K562 (cell line): Measurements from ENCODE around the gene FARSA. TPM values are rescaled to one million over a fixed set of nuclear protein-coding genes. Genes with fewer than 3 reads are reported as not detected.

Source experiments
- ARID4B ChIP-seq: sonication (generic); formaldehyde crosslinking; IDR thresholded peaks from 2 replicates; pipeline ENCODE4 v1.8.0; 2022; ENCODE audit warnings: mild to moderate bottlenecking, missing genetic modification reagents
- ATF2 ChIP-seq: sonication (generic); formaldehyde crosslinking; IDR thresholded peaks from 2 replicates; pipeline ENCODE4 v1.8.1; 2022; ENCODE audit warnings: missing genetic modification reagents
- DMBX1 ChIP-seq: fragments of 250-450 bp; sonication (Bioruptor Pico); IDR thresholded peaks from 2 replicates; pipeline ENCODE4 v1.8.0; 2022; ENCODE audit warnings: inconsistent platforms, mild to moderate bottlenecking, moderate library complexity, borderline replicate concordance
- HDAC1 ChIP-seq, 2 experiments: fragments of 450-650 bp; IDR thresholded peaks; 2 replicates each; pipeline ENCODE4 v1.6.1; 2016 to 2017; ENCODE audit warnings: inconsistent platforms in 1 of 2, mild to moderate bottlenecking in 1 of 2, moderate library complexity in 1 of 2
- HMGN3 ChIP-seq: IDR thresholded peaks from 2 replicates; pipeline ENCODE4 v1.6.1; 2011; ENCODE audit warnings: borderline replicate concordance, low read depth, mild to moderate bottlenecking, mixed read lengths, low read length; ENCODE audit not compliant: insufficient read length; ENCODE audit errors: extremely low read depth
- KDM1A ChIP-seq, 2 experiments: fragments of 450-650 bp; IDR thresholded peaks; 2 replicates each; pipeline ENCODE4 v1.6.1; 2016; ENCODE audit warnings: mild to moderate bottlenecking in 2 of 2
- MLLT1 ChIP-seq, 2 experiments: fragments of 450-650 bp; IDR thresholded peaks; 2 replicates each; pipeline ENCODE4 v1.6.1; 2016
- MTA1 ChIP-seq: fragments of 450-650 bp; IDR thresholded peaks from 2 replicates; pipeline ENCODE4 v1.6.1; 2017; ENCODE audit warnings: borderline replicate concordance
- PHF8 ChIP-seq: fragments of 200-600 bp; sonication (generic); IDR thresholded peaks from 2 replicates; pipeline ENCODE4 v1.6.1; 2012; ENCODE audit warnings: mixed run types, mild to moderate bottlenecking, inconsistent platforms, low read length, moderate library complexity, borderline replicate concordance
- POLR2B ChIP-seq: fragments of 450-650 bp; IDR thresholded peaks from 2 replicates; pipeline ENCODE4 v1.6.1; 2018; ENCODE audit warnings: low read depth; ENCODE audit not compliant: partially characterized antibody
- SMARCA4 ChIP-seq: fragments of 450-650 bp; IDR thresholded peaks from 2 replicates; pipeline ENCODE4 v1.6.1; 2016
- ZNF589 ChIP-seq: fragments of 200-800 bp; sonication (Bioruptor generic); IDR thresholded peaks from 2 replicates; pipeline ENCODE4 v1.6.1; 2016; ENCODE audit warnings: low read depth, missing genetic modification characterization, missing compliant biosample characterization
- polyA plus RNA-seq, 8 experiments: library from polyadenylated mRNA; depleted of rRNA in 4 of 8; stranded (reverse) in 5 of 8; unstranded in 3 of 8; fragments of >200 nt; fragmentation: Nextera tagmentation in 2 of 8; fragmentation: Illumina TruSeq in 1 of 8; extraction: Ambion mirVana in 2 of 8; extraction: Trizol in 1 of 8; gene quantifications; 2 replicates each; pipeline versions ENCODE4 v1.2.1 to v1.2.3, GENCODE V29; 2011 to 2014; ENCODE audit warnings: inconsistent platforms in 1 of 8, missing spikeins in 1 of 8
- total RNA-seq, 7 experiments: library from RNA; depleted of rRNA in 6 of 7; stranded (reverse); fragments of >200 nt in 6 of 7; fragmentation: Illumina TruSeq in 2 of 7; extraction: Trizol in 2 of 7; gene quantifications; 2 replicates each; pipeline versions ENCODE4 v1.2.1 to v1.2.3, GENCODE V29; 2011 to 2021; ENCODE audit warnings: low replicate concordance in 1 of 7
- TF ChIP-seq, protein P1 (sequence below): fragments of 250-450 bp; sonication (Bioruptor Pico); IDR thresholded peaks from 2 replicates; pipeline ENCODE4 v1.5.0; 2021; ENCODE audit warnings: mild to moderate bottlenecking, moderate library complexity
- TF ChIP-seq, protein P2 (sequence below): fragments of 450-650 bp; IDR thresholded peaks from 2 replicates; pipeline ENCODE4 v1.6.1; 2016; ENCODE audit warnings: low read depth, mild to moderate bottlenecking, moderate library complexity

FARSA gene
- total and polyA plus RNA-seq, 9 of the 15 experiments (the other 6 are each of a cell fraction or from before 2014, with no cell fraction given) = 25.2 to 237 (median 89.6) TPM

- TF ChIP-seq ARID4B (CRISPR knock-in tag) (peak; percentile 36; the same call in 1 of the 2 replicates), ATF2 (no peak), HDAC1 (IDR thresholded peaks at IDR 0.05) (peak in 1 of 2 experiments; percentile 25; a peak in 1 of 4 replicates), KDM1A (IDR thresholded peaks at IDR 0.05) (peak in 1 of 2 experiments; percentile 84; a peak in 2 of 4 replicates), ZNF589 (peak; percentile 33; the same call in 1 of the 2 replicates), HMGN3 (peak; percentile 78), MLLT1 (IDR thresholded peaks at IDR 0.05) (peak in 1 of 2 experiments; percentile 63; a peak in 2 of 4 replicates), POLR2B (peak; percentile 83), MTA1 (peak; percentile 52; the same call in 1 of the 2 replicates), PHF8 (peak; percentile 60; the same call in 1 of the 2 replicates), SMARCA4 (peak; percentile 83), DMBX1 (peak; percentile 39)
- TF ChIP-seq, protein P1, sequence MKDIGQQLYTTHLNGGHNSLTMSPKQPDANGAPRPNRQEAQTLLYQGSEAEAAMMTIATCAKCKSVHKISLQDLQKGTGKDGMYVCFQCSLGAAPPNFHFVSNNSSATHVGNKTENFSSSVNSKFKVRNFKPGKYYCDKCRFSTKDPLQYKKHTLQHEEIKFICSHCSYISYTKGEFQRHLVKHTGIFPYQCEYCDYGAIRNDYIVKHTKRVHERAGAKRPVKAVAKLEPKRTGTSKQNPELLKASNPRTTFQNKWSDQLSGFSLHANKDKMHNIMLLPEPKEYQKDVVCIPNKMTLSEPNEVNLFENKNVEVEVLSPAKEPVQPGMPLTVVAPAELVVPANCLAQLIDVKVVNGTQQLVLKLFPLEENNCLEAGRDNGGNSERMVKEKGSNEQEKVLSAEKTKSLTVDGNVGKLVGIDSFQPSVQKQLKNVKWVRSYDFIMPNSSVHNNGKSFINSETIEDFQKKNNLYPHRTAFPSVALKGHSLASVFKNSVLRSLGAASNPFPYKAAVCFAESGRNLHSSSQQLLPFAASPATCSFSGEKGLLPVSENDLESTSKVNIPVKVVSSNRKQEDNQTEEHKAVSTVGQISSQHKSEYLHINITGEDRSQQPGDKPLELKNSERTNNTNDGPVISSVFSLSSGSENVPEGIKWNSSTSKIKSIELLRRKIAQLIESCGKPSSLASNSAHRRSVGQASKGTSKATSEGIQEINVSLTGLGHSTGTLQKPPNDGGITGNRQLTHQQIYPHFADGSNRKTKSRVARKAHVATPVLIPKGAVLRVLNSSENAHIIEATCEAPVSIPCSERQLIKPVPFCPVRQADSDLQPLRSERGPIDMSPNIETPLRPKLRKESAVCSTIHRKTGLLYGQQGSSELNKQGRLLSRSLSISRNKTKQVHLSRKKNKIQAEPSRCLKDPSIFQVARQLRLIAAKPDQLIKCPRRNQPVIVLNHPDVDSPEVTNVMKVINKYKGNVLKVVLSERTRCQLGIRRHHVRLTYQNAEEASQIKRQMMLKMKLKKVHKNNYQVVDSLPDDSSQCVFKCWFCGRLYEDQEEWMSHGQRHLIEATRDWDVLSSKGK (CRISPR knock-in tag) = no peak
- TF ChIP-seq, protein P2, sequence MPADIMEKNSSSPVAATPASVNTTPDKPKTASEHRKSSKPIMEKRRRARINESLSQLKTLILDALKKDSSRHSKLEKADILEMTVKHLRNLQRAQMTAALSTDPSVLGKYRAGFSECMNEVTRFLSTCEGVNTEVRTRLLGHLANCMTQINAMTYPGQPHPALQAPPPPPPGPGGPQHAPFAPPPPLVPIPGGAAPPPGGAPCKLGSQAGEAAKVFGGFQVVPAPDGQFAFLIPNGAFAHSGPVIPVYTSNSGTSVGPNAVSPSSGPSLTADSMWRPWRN = no peak
Measured at GRCh38 chr19:12886969-12887747, 46.4 kb downstream of the FARSA start, which contains the start of gene KLF1 (continued).
